Right lobe of liver (tissue), 4 donors: ENCODE results near the gene AFG1L.

Experiments used
- CTCF ChIP-seq, 4 donors: fragments of 200-600 bp in 3 of 4; fragments of 450-650 bp in 1 of 4; IDR thresholded peaks; one replicate each; pipeline versions ENCODE4 v1.5.1 to v1.8.0; 2016 to 2022; ENCODE audit warnings: antibody characterized with exemption in 4 of 4, mild to moderate bottlenecking in 2 of 4
- POLR2A ChIP-seq: fragments of 450-650 bp; IDR thresholded peaks from one replicate; pipeline ENCODE4 v1.6.1; 2017; ENCODE audit warnings: antibody characterized with exemption, mild to moderate bottlenecking
- donor health status: DM: no; HTN: no; CAD: no.
- donor health status: DM: no; HTN: no; CAD: no.
- donor health status: DM: no; HTN: yes; CAD: no.

GRCh38 chr6:108442770-108443520 is 148.1 kb downstream of the AFG1L start:
- TF ChIP-seq CTCF (IDR thresholded peaks at IDR 0.05), result no peak
- no peak for TF ChIP-seq POLR2A
